GM20000 (cell line): ENCODE data around the gene MACROD1.

Experiments
- DNase-seq: peaks from one replicate; pipeline ENCODE4 v3.0.0; 2012; ENCODE audit warnings: low spot score
- CTCF ChIP-seq: IDR thresholded peaks from 2 replicates; pipeline ENCODE4 v1.5.1; 2012; ENCODE audit warnings: mild to moderate bottlenecking, control low read depth; ENCODE audit errors: extremely low read depth, missing control alignments

MACROD1 gene

GRCh38 chr11:64103277-64103985 is 62.5 kb downstream of the MACROD1 start:
- no peak for DNase-seq
- TF ChIP-seq CTCF = no peak

GRCh38 chr11:64102005-64102738 is 63.7 kb downstream of the MACROD1 start:
- DNase-seq = no peak
- no peak for TF ChIP-seq CTCF

- no peak for DNase-seq
These were observed 64.5 kb downstream of the MACROD1 start for GRCh38 chr11:64101461-64101860.

GRCh38 chr11:64100782-64101353 is 65.0 kb downstream of the MACROD1 start:
- DNase-seq = no peak
- TF ChIP-seq CTCF = no peak

More at GRCh38 chr11:64101461-64101860, 64.5 kb downstream of the MACROD1 start:
- no peak for TF ChIP-seq CTCF

- DNase-seq = peak; percentile 72
- TF ChIP-seq CTCF = peak; percentile 31
These were observed 65.6 kb downstream of the MACROD1 start for GRCh38 chr11:64100360-64100759.

GRCh38 chr11:64099436-64099835 is 66.5 kb downstream of the MACROD1 start:
- no peak for DNase-seq
- TF ChIP-seq CTCF = no peak

- no peak for TF ChIP-seq CTCF
- DNase-seq = no peak
These were observed 67.5 kb downstream of the MACROD1 start for GRCh38 chr11:64098318-64098831.
